ENCODE data around the gene ATP1A2. TPM values are rescaled to one million over a fixed set of nuclear protein-coding genes. Genes with fewer than 3 reads are reported as not detected.
A peak's percentile ranks its signal among the peaks of the same experiment; 100 is the strongest.

Gene ATP1A2
- total and polyA plus RNA-seq, 2 of the 8 experiments (the other 6 are each of a cell fraction or from before 2014, with no cell fraction given) = 39.7 to 40.8 TPM

DNA sequence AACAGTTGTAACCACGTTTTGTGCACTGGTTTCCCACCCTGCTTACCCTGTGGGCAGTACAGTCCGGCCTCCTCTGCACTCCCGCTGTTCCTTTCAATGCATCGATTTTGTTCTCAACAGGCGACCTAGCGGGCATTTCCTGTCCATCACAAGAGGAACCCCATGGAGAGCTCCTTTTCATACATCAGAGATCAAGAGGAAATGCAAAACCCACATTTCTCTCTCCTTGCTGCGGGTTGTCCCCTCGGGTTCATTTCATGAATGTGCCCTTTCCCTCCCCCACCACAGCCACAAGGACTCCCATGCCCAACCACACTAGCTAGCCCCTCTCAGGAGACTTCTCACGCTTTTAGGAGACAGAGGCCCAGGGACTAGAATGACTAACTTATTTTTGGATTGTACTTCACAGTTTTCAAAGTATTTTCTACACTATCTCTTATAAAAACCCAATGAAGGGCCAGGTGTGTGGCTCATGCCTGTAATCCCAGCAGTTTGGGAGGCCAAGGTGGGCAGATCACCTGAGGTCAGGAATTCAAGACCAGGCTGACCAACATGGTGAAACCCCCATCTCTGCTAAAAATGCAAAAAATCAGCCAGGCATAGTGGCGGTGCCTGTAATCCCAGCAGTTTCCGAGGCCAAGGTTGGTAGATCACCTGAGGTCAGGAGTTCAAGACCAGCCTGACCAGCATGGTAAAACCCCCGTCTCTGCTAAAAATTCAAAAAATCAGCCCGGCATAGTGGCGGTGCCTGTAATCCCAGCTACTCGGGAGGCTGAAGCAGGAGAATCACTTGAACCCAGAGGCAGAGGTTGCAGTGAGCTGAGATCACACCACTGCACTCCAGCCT lies 54.2 kb downstream of the ATP1A2 start (continued):
- TF ChIP-seq, protein P1, sequence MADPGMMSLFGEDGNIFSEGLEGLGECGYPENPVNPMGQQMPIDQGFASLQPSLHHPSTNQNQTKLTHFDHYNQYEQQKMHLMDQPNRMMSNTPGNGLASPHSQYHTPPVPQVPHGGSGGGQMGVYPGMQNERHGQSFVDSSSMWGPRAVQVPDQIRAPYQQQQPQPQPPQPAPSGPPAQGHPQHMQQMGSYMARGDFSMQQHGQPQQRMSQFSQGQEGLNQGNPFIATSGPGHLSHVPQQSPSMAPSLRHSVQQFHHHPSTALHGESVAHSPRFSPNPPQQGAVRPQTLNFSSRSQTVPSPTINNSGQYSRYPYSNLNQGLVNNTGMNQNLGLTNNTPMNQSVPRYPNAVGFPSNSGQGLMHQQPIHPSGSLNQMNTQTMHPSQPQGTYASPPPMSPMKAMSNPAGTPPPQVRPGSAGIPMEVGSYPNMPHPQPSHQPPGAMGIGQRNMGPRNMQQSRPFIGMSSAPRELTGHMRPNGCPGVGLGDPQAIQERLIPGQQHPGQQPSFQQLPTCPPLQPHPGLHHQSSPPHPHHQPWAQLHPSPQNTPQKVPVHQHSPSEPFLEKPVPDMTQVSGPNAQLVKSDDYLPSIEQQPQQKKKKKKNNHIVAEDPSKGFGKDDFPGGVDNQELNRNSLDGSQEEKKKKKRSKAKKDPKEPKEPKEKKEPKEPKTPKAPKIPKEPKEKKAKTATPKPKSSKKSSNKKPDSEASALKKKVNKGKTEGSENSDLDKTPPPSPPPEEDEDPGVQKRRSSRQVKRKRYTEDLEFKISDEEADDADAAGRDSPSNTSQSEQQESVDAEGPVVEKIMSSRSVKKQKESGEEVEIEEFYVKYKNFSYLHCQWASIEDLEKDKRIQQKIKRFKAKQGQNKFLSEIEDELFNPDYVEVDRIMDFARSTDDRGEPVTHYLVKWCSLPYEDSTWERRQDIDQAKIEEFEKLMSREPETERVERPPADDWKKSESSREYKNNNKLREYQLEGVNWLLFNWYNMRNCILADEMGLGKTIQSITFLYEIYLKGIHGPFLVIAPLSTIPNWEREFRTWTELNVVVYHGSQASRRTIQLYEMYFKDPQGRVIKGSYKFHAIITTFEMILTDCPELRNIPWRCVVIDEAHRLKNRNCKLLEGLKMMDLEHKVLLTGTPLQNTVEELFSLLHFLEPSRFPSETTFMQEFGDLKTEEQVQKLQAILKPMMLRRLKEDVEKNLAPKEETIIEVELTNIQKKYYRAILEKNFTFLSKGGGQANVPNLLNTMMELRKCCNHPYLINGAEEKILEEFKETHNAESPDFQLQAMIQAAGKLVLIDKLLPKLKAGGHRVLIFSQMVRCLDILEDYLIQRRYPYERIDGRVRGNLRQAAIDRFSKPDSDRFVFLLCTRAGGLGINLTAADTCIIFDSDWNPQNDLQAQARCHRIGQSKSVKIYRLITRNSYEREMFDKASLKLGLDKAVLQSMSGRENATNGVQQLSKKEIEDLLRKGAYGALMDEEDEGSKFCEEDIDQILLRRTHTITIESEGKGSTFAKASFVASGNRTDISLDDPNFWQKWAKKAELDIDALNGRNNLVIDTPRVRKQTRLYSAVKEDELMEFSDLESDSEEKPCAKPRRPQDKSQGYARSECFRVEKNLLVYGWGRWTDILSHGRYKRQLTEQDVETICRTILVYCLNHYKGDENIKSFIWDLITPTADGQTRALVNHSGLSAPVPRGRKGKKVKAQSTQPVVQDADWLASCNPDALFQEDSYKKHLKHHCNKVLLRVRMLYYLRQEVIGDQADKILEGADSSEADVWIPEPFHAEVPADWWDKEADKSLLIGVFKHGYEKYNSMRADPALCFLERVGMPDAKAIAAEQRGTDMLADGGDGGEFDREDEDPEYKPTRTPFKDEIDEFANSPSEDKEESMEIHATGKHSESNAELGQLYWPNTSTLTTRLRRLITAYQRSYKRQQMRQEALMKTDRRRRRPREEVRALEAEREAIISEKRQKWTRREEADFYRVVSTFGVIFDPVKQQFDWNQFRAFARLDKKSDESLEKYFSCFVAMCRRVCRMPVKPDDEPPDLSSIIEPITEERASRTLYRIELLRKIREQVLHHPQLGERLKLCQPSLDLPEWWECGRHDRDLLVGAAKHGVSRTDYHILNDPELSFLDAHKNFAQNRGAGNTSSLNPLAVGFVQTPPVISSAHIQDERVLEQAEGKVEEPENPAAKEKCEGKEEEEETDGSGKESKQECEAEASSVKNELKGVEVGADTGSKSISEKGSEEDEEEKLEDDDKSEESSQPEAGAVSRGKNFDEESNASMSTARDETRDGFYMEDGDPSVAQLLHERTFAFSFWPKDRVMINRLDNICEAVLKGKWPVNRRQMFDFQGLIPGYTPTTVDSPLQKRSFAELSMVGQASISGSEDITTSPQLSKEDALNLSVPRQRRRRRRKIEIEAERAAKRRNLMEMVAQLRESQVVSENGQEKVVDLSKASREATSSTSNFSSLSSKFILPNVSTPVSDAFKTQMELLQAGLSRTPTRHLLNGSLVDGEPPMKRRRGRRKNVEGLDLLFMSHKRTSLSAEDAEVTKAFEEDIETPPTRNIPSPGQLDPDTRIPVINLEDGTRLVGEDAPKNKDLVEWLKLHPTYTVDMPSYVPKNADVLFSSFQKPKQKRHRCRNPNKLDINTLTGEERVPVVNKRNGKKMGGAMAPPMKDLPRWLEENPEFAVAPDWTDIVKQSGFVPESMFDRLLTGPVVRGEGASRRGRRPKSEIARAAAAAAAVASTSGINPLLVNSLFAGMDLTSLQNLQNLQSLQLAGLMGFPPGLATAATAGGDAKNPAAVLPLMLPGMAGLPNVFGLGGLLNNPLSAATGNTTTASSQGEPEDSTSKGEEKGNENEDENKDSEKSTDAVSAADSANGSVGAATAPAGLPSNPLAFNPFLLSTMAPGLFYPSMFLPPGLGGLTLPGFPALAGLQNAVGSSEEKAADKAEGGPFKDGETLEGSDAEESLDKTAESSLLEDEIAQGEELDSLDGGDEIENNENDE (IDR thresholded peaks at IDR 0.05; ENCODE audit: insufficient replicate concordance, low read length) = peak; percentile 69
- TF ChIP-seq RNF2 (IDR thresholded peaks at IDR 0.05; ENCODE audit: borderline replicate concordance, low read depth, low read length, missing control alignments, poor library complexity, severe bottlenecking) = no peak
- no peak for TF ChIP-seq USF2 (IDR thresholded peaks at IDR 0.05; ENCODE audit: low read length)
- TF ChIP-seq FOSL1 (IDR thresholded peaks at IDR 0.05; ENCODE audit: insufficient read depth, low read depth, low read length) = no peak
- no peak for TF ChIP-seq MAFK (IDR thresholded peaks at IDR 0.05; ENCODE audit: low read depth, low read length)
- TF ChIP-seq TAF1 (IDR thresholded peaks at IDR 0.05; ENCODE audit: low read depth, low read length) = no peak
- TF ChIP-seq CTBP2 (IDR thresholded peaks at IDR 0.05; ENCODE audit: borderline replicate concordance, insufficient read depth, insufficient read length, low read length) = no peak
- TF ChIP-seq SIX5 (IDR thresholded peaks at IDR 0.05; ENCODE audit: low read depth, low read length) = no peak
